Ishikawa (cell line): Measurements from ENCODE around the gene ADD3.

Experiments used
- RAD21 ChIP-seq: IDR thresholded peaks from 2 replicates; pipeline ENCODE4 v1.6.1; 2012; ENCODE audit warnings: low read depth
- TAF1 ChIP-seq: IDR thresholded peaks from 2 replicates; pipeline ENCODE4 v1.6.1; 2012; ENCODE audit warnings: low read depth, mild to moderate bottlenecking

GRCh38 chr10:110044681-110045080 lies 36.9 kb downstream of the ADD3 start:
- no peak for TF ChIP-seq RAD21
- TF ChIP-seq TAF1 = no peak
